Fibroblast of skin of scalp (primary cell): ENCODE data around the gene BMP2.

Source experiments
- DNase-seq: peaks from one replicate; pipeline ENCODE4 v3.0.0-alpha.2; 2013

Gene BMP2

DNA sequence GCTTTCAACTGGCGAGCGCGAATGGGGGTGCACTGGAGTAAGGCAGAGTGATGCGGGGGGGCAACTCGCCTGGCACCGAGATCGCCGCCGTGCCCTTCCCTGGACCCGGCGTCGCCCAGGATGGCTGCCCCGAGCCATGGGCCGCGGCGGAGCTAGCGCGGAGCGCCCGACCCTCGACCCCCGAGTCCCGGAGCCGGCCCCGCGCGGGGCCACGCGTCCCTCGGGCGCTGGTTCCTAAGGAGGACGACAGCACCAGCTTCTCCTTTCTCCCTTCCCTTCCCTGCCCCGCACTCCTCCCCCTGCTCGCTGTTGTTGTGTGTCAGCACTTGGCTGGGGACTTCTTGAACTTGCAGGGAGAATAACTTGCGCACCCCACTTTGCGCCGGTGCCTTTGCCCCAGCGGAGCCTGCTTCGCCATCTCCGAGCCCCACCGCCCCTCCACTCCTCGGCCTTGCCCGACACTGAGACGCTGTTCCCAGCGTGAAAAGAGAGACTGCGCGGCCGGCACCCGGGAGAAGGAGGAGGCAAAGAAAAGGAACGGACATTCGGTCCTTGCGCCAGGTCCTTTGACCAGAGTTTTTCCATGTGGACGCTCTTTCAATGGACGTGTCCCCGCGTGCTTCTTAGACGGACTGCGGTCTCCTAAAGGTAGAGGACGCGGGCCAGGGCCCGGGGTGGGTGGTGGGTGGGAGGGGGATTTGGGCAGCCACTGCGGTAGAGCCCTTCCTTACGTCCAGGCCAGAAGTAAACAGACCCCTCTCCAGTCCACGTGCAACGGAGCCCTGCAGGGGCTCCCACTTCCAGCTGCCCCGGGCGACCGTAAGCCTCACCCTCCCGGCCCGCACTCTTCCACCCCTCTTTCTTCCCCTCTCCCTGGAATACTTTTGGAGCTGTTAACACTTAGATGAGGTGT, 998 bp downstream of the BMP2 start:
- DNase-seq = no peak

DNA sequence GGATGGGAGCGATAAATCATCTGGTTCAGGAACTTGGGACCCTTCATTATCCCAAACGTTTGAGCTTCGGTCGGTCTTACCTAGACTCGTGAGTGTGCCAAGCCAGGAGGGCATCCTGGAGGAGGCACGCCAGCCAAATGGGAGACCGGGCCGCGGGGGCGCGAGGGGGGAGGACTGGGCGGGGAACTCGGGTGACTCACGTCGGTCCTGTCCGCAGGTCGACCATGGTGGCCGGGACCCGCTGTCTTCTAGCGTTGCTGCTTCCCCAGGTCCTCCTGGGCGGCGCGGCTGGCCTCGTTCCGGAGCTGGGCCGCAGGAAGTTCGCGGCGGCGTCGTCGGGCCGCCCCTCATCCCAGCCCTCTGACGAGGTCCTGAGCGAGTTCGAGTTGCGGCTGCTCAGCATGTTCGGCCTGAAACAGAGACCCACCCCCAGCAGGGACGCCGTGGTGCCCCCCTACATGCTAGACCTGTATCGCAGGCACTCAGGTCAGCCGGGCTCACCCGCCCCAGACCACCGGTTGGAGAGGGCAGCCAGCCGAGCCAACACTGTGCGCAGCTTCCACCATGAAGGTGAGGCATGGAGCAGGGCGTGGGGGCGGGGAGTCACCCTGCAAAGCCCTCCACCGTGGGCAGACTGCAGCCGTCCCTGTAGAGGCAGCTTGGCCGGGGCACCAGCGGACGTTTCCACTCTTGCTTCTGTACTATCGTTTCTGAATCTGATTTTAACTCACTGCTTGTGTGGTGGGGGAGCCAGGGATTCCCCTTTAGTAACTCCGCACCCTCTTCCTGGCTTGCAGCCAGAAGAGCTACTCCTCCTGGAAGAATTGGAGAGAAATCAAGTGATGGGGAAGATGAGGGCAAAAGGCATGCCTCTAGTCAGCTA, 2.7 kb downstream of the BMP2 start:
- no peak for DNase-seq

GRCh38 chr20:6770786-6771100, 3.3 kb downstream of the BMP2 start:
- DNase-seq = no peak

GRCh38 chr20:6780433-6781190, 13.1 kb downstream of the BMP2 start:
- no peak for DNase-seq

GRCh38 chr20:6783752-6784151, 16.3 kb downstream of the BMP2 start:
- DNase-seq = no peak

GRCh38 chr20:6784210-6784631, 16.7 kb downstream of the BMP2 start:
- DNase-seq = no peak

GRCh38 chr20:6784767-6785166, 17.3 kb downstream of the BMP2 start:
- no peak for DNase-seq

GRCh38 chr20:6786548-6786947, 19.1 kb downstream of the BMP2 start:
- no peak for DNase-seq

DNA sequence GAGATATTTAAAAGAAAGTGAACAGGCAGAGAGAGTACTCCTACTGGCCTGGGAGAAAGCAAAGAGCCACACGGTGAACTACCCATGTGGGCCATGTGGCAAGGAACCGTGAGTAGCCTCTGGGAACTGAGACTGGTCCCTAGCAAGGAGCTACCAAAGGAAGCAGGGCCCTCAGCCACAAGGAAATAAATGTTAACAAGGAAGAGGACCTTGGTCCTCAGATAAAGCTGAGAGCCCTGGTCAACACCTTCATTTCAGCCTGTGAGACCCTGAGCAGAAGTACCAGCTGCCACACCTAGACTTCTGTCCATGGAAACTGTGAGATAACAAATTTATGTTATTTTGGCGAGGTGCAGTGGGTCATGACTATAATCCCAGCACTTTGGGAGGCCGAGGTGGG, 25.3 kb downstream of the BMP2 start:
- no peak for DNase-seq

- no peak for DNase-seq
Measured at GRCh38 chr20:6802227-6802626, 34.7 kb downstream of the BMP2 start.

DNA sequence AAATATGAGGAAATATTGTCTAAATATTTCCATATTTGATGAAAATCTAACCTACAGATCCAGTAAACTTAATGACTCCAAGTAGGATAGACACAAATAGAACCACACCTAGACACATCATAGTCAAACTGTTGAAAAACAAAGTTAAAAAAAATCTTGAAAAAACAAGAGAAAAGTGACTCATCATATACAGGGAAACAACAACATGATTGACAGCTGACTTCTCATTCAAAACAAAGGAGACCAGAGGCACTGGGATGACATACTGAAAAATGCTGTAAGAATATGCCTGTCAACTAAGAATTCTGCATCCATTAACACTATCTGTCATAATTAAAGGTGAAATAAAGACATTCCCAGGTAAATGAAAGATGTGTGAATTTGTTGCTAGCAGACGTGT, 38.8 kb downstream of the BMP2 start:
- no peak for DNase-seq

- DNase-seq = no peak
Measured at GRCh38 chr20:6811262-6812035, 44.0 kb downstream of the BMP2 start.

- DNase-seq = no peak
Measured at GRCh38 chr20:6812530-6812929, 45.0 kb downstream of the BMP2 start.

DNA sequence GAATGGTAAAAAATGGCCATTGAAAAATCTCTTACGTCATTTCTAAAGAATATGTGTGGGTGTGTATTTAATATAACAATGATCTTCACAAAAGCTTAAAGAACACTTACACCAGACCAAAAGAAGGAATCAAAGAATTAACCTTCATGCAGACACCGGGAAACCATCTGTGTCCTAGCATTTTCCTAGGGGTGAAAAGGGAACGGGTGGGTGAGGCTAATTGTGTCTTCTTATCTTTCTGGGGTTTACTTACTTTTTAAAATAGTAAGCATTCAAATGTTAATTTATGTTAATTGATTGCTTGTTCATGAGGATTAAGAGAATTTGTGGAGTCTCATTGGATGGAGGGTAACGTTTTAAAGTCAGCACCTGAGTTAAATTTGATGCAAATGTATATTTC, 47.5 kb downstream of the BMP2 start:
- no peak for DNase-seq

DNA sequence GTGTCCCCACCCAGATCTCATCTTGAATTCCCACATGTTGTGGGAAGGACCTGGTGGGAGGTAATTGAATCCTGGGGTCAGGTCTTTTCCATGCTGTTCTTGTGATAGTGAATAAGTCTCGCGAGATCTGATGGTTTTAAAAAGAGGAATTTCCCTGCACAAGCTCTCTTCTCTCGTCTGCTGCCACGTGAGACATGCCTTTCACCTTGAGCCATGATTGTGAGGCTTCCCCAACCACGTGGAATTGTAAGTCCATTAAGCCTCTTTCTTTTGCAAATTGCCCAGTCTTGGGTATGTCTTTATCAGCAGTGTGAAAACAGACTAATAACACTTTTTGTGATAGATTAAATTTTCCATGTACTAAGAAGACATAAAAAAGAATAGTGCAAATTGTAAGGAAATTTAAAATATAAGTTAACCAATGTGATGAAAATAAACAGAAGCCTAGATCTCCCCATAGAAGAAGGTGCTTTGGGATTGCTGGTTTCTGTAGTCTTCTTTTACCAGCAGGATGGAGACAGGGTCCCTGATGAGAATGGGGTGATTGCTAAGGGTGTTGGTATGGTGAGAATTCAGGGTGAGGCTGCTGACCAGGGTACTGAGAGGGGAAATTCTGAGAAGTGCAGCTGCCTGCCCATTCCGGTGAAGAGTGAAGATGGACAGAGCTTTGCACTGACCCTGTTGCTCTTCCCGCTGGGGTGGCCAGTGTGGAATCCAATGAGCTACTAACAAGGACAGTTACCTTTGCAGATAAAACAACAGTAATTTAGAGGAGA, 50.7 kb downstream of the BMP2 start:
- DNase-seq = peak; percentile 7

DNA sequence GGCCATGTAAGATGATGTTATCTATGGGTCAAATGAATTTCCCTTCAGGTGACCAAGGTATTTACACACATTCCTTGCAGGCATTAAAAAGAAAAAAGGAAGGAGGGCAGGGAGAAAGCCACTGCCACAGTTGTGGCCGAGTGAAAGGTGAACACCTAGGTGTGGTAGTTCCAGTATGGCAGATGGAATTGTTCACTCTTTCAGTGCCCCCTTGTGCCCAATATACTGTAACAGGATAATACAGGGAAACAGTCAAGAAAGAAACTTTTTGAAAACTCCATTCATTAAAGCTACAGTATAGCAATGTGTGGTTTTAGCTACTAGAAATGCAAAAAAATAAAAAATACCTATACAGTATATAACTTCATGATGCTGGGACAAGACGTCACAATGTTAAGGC, 52.1 kb downstream of the BMP2 start:
- DNase-seq = no peak

DNA sequence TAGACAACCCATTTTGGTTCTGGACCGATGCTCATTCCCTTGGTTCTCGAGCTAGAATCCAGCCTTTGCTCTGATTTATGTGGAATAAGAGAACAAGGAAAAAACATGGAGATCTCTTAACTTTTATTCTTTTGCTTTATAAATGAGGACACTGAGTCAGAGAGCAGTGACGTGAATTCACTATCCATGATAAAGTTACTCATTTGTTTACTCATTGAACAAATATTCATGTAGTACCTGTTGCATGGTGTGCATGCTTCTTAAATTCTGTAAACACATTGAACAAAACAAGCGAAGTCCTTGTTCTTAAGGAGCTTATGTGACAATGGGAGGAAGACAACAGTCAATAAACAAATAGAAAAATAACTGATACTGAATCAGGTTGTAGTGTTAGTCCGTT, 56.9 kb downstream of the BMP2 start:
- no peak for DNase-seq

DNA sequence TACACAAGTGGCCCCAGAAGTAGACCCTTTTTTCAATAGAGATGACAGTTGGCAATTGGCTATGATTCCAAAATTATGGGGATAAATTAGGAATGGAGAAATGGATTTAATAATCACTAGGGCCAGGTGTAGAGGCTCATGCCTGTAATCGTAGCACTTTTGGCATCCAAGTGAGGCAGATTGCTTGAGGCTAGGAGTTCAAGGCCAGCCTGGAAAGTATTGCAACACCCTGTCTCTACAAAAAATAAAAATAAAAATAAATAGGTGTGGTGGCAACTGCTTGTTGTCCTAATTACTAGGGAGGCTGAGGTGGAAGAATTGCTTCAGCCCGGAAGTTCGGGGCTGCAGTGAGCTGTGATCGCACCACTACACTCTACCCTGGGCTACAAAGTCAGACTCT, 60.0 kb downstream of the BMP2 start:
- no peak for DNase-seq

GRCh38 chr20:6828794-6829423, 61.4 kb downstream of the BMP2 start:
- DNase-seq = peak; percentile 65

DNA sequence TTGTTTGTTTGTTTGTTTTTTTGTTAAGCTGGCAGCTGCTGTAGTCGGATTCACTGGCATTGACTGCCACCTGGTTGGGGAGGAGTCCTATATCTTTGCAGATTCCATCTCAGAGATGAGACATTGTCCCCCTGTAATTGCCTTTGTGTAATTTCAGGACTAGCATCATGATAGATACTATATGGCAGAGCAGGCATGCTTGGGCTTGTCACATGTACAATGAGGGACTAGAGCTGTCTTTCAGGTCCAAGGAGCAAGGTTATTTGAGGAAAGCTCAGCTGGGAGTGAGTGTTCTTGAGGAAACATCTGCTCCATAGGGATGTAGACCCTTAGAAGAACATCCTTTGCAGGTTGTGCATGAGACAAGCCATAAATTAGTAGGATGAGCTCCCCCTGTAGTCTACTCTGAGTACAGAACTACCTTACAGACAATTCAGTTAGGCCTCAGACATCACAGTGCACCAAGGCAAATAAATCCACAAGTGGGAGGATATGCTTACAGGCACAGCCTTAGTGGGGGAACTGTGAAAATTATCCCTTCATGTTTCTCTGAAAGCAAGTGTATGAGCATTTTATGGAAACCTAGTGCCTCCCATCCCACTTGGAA, 62.1 kb downstream of the BMP2 start:
- peak; percentile 4 for DNase-seq
